GM19468 (cell line): ENCODE results near the gene CFAP410.
"Not testable (repeated sequence)": the region's sequence is repeated elsewhere in the genome, so short reads cannot be mapped to it uniquely, and the experiment has no call there.

ENCODE experiments used
- ATAC-seq: cut with Tn5 transposase; IDR thresholded peaks from one replicate; pipeline ENCODE4 v1.9.1; 2021; ENCODE audit warnings: mild to moderate bottlenecking, moderate library complexity, moderate number of reproducible peaks; ENCODE audit not compliant: unreplicated experiment; ENCODE audit errors: extremely low read depth

The CFAP410 gene

DNA sequence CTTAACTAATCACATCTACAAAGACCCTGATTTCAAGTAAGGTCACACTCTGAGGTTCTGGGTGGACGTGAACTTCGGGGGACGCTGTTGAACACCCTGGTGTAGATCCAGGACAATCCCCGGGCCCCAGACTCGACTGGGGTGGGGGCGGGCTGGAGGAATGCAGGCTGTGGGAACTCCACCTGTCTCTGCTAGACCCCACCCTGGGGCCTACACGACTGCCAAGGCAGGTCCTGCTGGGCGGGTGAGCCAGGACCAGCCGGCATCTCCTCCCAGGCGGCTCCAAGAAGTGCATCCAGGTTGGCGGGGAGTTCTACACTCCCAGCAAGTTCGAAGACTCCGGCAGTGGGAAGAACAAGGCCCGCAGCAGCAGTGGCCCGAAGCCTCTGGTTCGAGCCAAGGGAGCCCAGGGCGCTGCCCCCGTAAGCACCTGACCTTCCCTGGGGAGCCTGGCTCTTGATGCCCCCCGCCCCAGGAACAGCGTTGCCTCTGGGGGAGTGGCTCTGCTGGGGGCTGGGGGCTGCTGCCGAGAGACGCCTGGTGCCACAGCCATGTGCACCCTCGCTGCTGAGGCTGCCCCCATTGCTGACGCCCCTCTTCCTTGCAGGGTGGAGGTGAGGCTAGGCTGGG, 49.7 kb downstream of the CFAP410 start:
- ATAC-seq, result no peak

DNA sequence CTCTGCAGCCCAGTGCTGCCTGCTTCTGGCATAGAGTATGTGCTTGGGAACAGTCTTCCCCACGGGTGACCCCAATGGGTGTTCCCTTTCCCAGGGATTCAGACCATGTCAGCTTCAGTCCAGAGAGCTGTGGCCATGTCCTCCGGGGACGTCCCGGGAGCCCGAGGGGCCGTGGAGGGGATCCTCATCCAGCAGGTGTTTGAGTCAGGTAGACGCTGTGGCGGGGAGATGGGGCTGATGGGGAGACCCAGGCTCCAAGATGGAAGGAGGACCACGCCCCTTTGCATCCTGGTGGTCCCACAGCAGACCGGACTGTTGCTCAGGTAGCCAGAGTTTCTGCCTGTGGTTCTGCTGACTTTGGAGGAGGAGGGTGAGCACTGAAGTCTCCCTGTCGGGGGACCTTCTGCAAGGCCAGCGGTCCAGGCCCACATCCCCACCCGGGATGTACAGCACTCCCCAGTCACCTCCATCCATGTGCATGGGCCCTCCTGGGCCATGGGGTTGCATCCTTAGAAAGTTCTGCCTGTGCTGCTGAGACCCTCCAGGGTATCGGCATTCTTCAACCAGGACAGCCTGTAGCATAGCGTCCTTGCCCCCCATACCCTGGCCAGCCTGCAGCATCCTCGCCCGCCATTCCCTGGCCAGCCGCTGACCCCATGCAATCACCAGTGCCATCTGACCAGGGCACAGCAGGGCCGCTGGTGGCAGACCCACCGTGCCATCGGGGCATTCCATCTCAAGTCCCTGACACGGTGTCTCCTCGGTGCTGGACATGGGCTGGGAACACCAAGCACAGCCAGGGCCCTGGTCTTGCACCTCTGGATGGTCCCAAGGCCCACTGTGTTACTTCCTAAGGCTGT, 50.7 kb downstream of the CFAP410 start:
- ATAC-seq, result no peak

DNA sequence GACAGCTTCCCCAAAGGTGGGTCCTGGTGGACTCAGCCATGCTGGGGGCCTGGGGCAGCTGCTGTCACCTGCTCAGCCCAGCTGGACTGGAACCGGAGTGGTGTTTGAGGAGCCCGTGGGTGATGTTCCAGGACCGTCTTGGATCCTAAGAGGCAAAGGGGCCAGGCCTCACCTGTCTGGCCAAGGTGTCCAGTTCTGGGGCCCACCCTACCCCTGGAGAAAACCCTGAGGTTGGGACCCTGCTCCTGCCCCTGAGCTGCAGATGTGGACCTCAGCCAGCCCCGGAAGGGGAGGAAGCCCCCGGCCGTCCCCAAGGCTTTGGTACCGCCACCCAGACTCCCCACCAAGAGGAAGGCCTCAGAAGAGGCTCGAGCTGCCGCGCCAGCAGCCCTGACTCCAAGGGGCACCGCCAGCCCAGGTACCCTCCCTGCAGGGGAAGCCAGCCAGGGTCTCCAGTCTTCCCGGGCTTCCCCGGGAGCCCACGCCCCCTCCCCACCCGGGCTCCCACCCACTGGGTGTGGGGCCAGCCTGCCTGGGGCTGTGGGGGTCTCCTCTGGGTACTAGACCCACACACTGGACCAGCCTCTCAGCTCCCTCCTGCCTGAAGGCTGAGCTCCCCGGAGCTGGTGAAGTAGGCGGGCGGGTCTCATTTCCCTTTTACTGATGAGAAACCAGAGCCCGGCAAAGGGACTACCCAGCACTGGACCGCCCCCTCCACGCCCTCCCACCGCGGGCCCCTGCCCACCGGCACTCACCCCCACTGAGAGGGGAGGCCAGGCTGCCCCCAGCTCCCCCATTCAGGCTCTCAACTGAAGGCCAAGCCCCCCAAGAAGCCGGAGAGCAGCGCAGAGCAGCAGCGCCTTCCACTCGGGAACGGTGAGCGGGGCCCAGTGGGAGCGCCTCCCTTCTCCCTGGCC, 52.2 kb downstream of the CFAP410 start:
- ATAC-seq, result no peak

DNA sequence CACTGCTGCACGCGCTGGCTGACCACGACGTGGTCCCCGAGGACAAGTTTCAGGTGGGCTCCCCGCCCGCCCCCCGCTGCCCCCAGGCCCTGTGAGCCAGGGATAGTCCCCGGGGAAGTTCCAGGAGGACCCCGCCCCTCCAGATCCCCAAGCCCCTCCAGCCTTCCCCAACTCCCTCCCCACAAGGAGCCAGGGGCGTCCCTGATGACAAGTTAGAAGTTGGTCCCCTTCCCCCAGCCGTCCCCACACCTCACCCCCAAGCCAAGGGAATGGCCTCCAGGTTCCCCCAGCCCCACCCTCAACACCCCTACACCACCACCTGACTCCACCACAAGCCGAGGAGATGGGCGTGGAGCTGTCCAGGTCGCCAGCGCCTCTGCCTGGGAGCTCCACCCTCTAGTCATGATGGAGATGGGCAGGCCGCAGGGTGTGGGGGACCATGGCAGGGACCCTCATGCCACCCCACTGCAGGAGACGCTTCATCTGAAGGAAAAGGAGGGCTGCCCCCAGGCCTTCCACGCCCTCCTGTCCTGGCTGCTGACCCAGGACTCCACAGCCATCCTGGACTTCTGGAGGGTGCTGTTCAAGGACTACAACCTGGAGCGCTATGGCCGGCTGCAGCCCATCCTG, 53.0 kb downstream of the CFAP410 start:
- no peak for ATAC-seq

DNA sequence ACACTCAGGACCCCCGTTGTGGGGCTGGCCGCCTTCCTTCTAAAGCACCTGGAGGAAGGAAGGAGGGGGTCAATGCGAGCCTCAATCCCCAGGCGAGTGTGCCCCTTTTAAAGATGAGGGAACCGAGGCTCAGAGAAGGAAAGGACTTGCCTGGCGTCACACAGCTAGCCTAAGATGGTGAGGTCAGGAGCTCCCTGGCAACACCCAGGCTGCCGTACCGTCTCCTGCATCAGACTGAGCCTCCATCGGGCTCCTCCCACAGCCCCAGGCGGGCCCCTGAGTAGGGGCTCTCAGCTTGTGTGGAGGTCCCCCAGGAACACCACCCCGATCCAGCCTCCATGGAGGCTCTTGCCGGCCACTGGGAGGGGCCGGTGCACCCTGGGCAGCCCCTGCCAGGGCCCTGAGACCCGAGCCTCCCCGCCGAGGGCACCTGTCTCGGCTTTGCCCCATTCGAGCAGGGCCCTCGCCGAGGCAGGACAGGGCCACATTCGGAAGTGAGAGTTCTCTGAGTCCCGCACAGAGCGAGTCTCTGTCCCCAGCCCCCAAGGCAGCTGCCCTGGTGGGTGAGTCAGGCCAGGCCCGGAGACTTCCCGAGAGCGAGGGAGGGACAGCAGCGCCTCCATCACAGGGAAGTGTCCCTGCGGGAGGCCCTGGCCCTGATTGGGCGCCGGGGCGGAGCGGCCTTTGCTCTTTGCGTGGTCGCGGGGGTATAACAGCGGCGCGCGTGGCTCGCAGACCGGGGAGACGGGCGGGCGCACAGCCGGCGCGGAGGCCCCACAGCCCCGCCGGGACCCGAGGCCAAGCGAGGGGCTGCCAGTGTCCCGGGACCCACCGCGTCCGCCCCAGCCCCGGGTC, 53.8 kb downstream of the CFAP410 start, which contains the start of gene AIRE:
Gene AIRE (plus strand): TSS at position 739 of the 855 bp plus-strand sequence. CDS start 131 bp downstream, outside the sequence.
- ATAC-seq, result no peak

DNA sequence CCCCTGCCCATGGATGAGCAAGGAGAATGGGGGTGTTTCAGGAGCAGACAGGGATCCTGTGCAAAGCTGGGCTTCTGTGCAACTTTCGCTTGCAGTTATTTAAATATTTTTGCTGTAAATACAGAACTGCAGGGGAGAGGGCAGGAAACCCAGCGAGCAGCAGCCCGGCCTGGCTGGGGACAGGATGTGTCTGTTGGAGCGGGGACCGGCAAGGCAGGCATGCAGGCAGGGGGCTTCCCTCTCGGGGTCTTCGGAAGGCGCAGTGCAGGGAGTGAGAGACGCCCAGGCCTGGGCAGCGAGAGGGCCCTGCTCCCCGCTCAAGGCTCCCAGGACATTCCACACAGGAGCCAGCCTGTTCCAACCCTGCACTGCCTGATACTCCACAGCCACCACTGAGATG, 55.2 kb downstream of the CFAP410 start:
- ATAC-seq, result no peak

DNA sequence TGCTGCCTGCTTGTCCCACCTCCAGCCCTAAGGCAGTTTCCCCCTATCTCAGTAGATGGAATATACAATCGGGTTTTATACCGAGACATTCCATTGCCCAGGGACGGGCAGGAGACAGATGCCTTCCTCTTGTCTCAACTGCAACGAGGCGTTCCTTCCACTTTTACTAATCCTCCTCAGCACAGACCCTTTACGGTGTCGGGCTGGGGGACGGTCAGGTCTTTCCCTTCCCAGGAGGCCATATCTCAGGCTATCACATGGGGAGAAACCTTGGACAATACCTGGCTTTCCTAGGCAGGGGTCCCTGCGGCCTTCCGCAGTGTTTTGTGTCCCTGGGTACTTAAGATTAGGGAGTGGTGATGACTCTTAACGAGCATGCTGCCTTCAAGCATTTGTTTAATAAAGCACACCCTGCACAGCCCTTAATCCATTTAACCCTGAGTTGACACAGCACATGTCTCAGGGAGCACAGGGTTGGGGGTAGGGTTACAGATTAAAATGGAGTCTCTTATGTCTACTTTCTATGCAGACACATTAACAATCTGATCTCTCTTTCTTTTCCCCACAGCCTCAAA, 55.9 kb downstream of the CFAP410 start:
- ATAC-seq, result not testable (repeated sequence)

DNA sequence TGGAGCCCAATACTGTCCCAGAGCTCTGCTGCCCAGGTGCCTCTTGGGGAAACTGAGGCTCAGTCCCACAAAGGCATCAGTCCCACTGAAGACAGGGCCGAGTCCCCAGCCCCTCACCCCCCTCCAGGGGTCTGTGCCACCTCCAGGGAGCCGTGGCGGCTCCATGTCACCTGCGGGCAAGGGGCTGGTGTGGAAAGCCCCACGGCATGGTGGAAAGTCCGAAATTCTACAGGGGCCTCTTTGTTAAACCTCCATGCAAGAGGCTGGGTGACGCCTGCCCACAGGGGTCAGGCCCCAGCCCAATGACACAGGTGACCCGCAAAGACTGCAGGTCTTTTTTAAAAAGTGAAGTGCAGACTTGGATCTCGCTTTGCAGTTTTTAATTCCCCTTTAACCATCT, 56.8 kb downstream of the CFAP410 start:
- no peak for ATAC-seq

DNA sequence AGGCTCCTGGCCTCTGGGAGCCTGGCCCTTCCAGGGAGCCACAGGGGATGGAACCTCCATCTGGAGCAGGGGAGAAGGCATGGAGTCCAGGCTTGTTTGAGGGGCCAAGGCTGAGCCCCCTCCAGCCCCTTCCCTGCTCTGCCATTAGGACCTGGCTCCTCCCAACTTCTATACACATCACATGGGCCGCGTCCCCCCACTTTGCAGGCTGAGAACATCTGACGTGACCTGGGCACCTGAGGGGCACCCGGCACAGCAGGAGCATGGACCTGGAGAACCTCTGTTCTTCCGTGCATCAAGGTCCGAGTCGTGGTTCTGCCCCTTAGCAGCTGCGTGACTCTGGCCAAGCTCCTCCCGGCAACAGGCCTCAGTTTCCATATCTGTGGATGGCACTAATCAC, 57.4 kb downstream of the CFAP410 start:
- ATAC-seq, result no peak

DNA sequence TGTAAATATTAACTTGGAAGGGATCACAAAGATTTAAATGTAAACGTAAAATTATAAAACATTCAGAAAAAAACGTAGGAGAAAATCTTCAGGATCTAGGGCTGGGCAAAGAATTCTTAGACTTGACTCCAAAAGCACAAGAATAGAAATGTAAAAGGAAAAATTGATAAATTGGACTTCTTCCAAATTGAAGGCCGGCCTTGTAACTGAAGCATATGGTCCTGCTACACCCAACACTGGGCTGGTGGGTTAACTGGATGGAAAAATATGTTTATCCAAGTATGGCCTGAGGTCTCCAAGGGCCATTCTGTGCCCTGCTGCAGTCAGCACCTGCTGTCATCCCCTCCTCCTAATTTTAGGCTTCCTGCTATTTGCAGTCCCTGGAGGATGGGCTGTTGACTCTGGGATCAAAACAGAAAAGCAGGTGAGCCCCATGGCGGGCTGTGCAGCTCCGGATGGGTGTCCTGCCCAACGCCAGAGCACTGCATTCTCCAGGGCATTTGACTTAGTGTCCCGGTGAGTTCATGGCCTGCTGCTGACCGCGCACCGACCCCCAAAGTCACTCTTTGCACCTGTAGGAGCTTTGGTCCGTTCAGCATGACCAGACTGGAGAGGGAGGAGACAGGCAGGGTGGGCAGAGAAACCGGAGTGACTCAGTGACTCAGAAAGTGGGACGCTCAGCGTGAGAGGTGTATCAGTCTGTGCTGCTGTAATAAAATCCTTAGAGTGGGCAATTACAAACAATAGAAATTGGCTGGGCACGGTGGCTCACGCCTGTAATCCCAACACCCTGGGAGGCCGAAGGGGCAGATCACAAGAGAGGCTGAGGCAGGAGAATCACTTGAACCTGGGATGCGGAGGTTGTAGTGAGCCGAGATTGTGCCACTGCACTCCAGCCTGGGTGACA, 59.6 kb downstream of the CFAP410 start:
- no peak for ATAC-seq
